ENCODE data around the gene BTBD6.

DNA sequence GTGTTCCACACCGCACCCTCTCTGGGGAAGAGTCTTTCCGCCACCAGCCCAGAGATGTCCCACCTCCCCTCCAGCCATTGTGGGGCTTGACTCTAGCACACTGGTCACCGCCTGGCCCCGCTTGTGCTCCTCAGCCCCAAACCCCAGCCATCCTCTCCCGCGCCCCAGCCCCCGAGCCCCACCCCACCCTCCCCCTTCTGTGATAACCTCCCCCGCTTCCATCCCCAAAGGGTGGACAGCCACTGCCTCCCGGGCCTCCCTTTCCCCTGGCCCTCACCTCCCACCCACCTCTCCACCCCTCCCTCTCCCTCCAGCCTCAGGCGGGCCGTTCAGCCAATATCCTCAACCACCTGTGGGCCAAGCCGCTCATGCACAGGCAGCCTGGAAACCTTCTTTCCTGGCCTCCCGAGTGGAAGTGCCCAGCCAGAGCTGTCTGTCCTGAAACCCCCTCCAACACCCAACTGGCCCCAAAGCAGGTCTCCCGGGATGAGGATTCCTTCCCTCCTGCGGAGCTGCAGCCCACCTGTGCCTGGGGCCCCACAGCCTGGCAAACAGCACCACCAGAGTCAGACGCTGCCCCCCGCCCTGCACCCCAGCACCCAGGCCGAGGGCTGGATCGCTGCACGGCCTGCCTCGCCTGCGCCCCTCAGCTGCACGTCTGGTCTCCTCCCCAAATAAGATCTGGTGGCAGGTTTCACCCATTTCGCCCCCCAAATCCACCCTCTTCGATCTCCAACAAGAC lies 40.2 kb upstream of the BTBD6 start:
- no peak for TF ChIP-seq POLR2A (IDR thresholded peaks at IDR 0.05; ENCODE audit: low read depth, low read length)
- TF ChIP-seq POLR2AphosphoS5 (IDR thresholded peaks at IDR 0.05; ENCODE audit: insufficient read depth, low read depth, low read length) = no peak
- no peak for TF ChIP-seq CTCF (IDR thresholded peaks at IDR 0.05; ENCODE audit: extremely low read depth in 1 of 2, insufficient read depth in 1 of 2, low read depth in 1 of 2, low read length in 2 of 2)
